Spinal cord (tissue), 10 donors: ENCODE results near the gene TRIM67. TPM values are rescaled to one million over a fixed set of nuclear protein-coding genes. Genes with fewer than 3 reads are reported as not detected.
"Not testable (repeated sequence)": the region's sequence is repeated elsewhere in the genome, so short reads cannot be mapped to it uniquely, and the experiment has no call there.

Experiments used
- DNase-seq, 6 donors: peaks; one replicate each; pipeline versions ENCODE4 v3.0.0 to v3.0.0-alpha.2; 2013 to 2015; ENCODE audit warnings: low spot score in 6 of 6, low read depth in 4 of 6
- H3K27ac ChIP-seq: one replicate; pipeline ENCODE4 v1.5.1; 2013; ENCODE audit warnings: low read depth, low read length, control low read depth
- H3K27me3 ChIP-seq: one replicate; pipeline ENCODE4 v1.6.1; 2013; ENCODE audit warnings: low read length; ENCODE audit not compliant: control insufficient read depth, insufficient read depth
- H3K36me3 ChIP-seq: one replicate; pipeline ENCODE4 v1.6.1; 2013; ENCODE audit warnings: low read length; ENCODE audit not compliant: control insufficient read depth, insufficient read depth
- H3K4me1 ChIP-seq: one replicate; pipeline ENCODE4 v1.6.1; 2013; ENCODE audit warnings: low read length; ENCODE audit not compliant: control insufficient read depth, insufficient read depth
- H3K4me3 ChIP-seq: one replicate; pipeline ENCODE4 v1.5.1; 2013; ENCODE audit warnings: low read depth, low read length, control low read depth
- H3K9me3 ChIP-seq: one replicate; pipeline ENCODE4 v1.6.1; 2013; ENCODE audit warnings: low read length; ENCODE audit not compliant: control insufficient read depth, insufficient read depth
- WGBS: methylation state at CpG from one replicate; pipeline ENCODE4 v1.1.5; 2013; ENCODE audit warnings: missing lambda C conversion rate; ENCODE audit not compliant: insufficient coverage; 5-methylcytosine and 5-hydroxymethylcytosine counted together
- polyA plus RNA-seq, 2 donors: library from polyadenylated mRNA; unstranded; fragments of 120-200 nt; gene quantifications; one replicate each; pipeline ENCODE4 v1.2.1, GENCODE V29; 2013; ENCODE audit not compliant: insufficient read length in 2 of 2
- total RNA-seq, 2 donors: library from RNA; depleted of rRNA in 1 of 2; stranded (reverse); fragments of 120-200 nt in 1 of 2; fragments of >200 nt in 1 of 2; gene quantifications; one replicate each; pipeline versions ENCODE4 v1.2.3 to v1.2.4, GENCODE V29; 2013 to 2014
- donor health status: healthy.

The TRIM67 gene
- total and polyA plus RNA-seq, 4 donors, result 5.2 to 37.2 (median 23.8) TPM

GRCh38 chr1:231208980-231209379, 47.1 kb downstream of the TRIM67 start:
- H3K36me3 ChIP-seq, result peaks cover 43% of the 10 kb centered on the region
- H3K9me3 ChIP-seq, result no peaks in the 10 kb centered on the region
- DNase-seq, result no peak
- no peak overlapping the region for H3K4me3 ChIP-seq
- no peaks in the 10 kb centered on the region for H3K27me3 ChIP-seq
- H3K27ac ChIP-seq, result no peak overlapping the region
- WGBS, result 93% methylated on average over 13 of the region's 14 CpGs
- H3K4me1 ChIP-seq, result peaks cover 9% of the 10 kb centered on the region

DNA sequence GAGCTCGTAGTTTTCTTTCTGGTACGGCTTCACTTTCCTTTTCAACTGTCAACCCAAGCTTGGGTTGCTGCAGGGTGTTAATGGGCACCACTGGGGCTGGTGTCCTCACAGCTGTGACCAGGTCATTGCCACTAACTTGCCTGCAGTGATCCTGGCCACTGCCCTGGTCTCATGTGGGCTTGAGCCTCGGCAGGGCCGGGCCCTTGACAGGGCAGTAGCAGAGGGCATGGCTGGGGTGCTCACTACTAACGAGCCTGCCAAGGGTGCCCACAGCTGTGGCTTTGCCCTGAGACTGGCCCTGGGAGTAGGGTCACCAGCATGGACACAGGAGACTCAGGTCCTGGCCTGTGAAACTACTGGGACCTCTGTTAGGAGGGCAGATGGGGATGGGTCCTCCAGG, 47.7 kb downstream of the TRIM67 start:
- no peaks in the 10 kb centered on the region for H3K9me3 ChIP-seq
- 90% methylated on average over 5 of the region's 5 CpGs for WGBS
- H3K4me3 ChIP-seq, result no peak overlapping the region
- no peak overlapping the region for H3K27ac ChIP-seq
- peaks cover 44% of the 10 kb centered on the region for H3K36me3 ChIP-seq
- H3K4me1 ChIP-seq, result peaks cover 9% of the 10 kb centered on the region
- DNase-seq, result no peak
- H3K27me3 ChIP-seq, result no peaks in the 10 kb centered on the region

- 74% methylated on average over 6 of the region's 6 CpGs for WGBS
- no peaks in the 10 kb centered on the region for H3K27me3 ChIP-seq
- DNase-seq, result no peak
- no peak overlapping the region for H3K27ac ChIP-seq
- H3K4me3 ChIP-seq, result no peak overlapping the region
- H3K4me1 ChIP-seq, result peaks cover 9% of the 10 kb centered on the region
- peaks cover 45% of the 10 kb centered on the region for H3K36me3 ChIP-seq
- H3K9me3 ChIP-seq, result no peaks in the 10 kb centered on the region
Measured at GRCh38 chr1:231210126-231210525, 48.3 kb downstream of the TRIM67 start.

GRCh38 chr1:231211005-231211857, 49.4 kb downstream of the TRIM67 start:
- H3K9me3 ChIP-seq, result no peaks in the 10 kb centered on the region
- peak in 5 of 6 donors; percentile 53 to 92 (median 66) for DNase-seq
- no peak overlapping the region for H3K27ac ChIP-seq
- peaks cover 9% of the 10 kb centered on the region for H3K4me1 ChIP-seq
- no peaks in the 10 kb centered on the region for H3K27me3 ChIP-seq
- WGBS, result 3% methylated on average over 21 of the region's 28 CpGs
- peak overlapping the region; percentile 54 for H3K4me3 ChIP-seq
- H3K36me3 ChIP-seq, result peaks cover 51% of the 10 kb centered on the region

DNA sequence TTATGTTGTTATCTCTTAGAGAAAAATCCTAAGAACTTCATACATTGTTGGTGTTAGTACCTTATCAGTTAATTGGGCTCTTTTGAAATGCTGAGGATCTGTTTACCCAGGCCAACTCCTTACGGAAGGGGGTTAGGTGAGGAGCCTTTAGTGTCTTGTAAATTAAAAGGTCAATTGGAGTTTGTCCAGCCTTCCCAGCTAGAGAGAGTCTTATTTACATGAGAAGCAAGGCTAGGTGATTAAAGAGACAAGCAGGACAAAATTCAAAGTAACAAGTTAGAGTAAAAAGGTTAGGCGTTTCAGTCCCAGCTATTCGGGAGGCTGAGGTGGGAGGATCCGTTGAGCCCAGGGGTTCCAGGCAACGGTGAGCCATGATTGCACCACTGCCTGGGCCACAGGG, 50.4 kb downstream of the TRIM67 start:
- DNase-seq, H3K27me3 ChIP-seq: not testable (repeated sequence)
- WGBS, result 57% methylated on average over 5 of the region's 5 CpGs

GRCh38 chr1:231213831-231214573, 52.1 kb downstream of the TRIM67 start:
- H3K36me3 ChIP-seq, result peaks cover 62% of the 10 kb centered on the region

More for the DNA sequence above, 50.4 kb downstream of the TRIM67 start:
- H3K4me3 ChIP-seq, H3K9me3 ChIP-seq, H3K4me1 ChIP-seq, H3K27ac ChIP-seq: not testable (repeated sequence)
- H3K36me3 ChIP-seq, result peaks cover 56% of the 10 kb centered on the region

GRCh38 chr1:231214918-231215680, 53.2 kb downstream of the TRIM67 start:
- Histone ChIP-seq H3K27me3 (no peaks in the 10 kb centered on the region), H3K4me3 (no peak overlapping the region), H3K4me1 (peaks cover 9% of the 10 kb centered on the region), H3K36me3 (peaks cover 51% of the 10 kb centered on the region), H3K9me3 (no peaks in the 10 kb centered on the region), H3K27ac (no peak overlapping the region)
- WGBS, result 56% methylated on average over 16 of the region's 17 CpGs
- DNase-seq, result peak in 1 of 6 donors; percentile 71

More at GRCh38 chr1:231213831-231214573, 52.1 kb downstream of the TRIM67 start:
- H3K9me3 ChIP-seq, result no peaks in the 10 kb centered on the region
- no peak overlapping the region for H3K4me3 ChIP-seq
- DNase-seq, result no peak
- WGBS, result 91% methylated on average over 13 of the region's 22 CpGs
- H3K27me3 ChIP-seq, result no peaks in the 10 kb centered on the region
- H3K27ac ChIP-seq, result no peak overlapping the region
- peaks cover 9% of the 10 kb centered on the region for H3K4me1 ChIP-seq

DNA sequence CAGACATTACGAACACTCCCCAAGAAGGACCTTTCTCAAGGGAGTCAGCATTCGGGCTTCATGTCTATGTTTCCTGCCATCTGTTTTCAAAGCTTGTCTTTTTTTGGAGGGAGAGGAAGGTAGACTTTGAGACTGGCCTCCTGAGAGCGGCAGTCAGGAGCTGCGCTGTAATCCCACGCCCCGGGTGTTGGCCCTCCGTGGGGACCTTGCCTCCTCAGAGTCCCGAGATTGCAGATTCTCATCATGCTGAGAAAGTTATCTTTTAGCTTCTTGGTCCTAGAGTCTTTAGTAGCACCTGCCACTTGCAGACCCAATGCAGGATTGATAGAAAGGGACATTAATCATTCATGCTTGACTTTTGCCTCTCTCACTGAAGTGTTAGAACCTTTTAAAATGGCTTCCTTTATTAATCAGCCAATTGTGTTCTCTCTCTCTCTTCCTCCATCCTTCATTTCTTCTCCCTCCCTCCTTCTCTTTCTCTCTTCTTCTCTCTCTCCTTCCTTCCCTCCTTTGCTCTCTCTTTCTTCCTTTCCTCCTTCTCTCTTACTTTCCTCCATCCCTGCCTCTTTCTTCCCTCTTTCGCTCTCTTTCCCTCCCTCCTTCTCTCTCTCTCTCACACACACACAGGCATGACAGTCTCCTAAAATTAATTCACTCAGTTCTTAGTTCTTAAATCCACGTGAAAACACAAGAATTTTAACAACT, 54.0 kb downstream of the TRIM67 start:
- Histone ChIP-seq H3K27me3 (no peaks in the 10 kb centered on the region), H3K4me3 (no peak overlapping the region), H3K27ac (no peak overlapping the region), H3K36me3 (peaks cover 51% of the 10 kb centered on the region), H3K9me3 (no peaks in the 10 kb centered on the region), H3K4me1 (peaks cover 9% of the 10 kb centered on the region)
- DNase-seq, result no peak
- 81% methylated on average over 8 of the region's 10 CpGs for WGBS

GRCh38 chr1:231216498-231216897, 54.6 kb downstream of the TRIM67 start:
- Histone ChIP-seq H3K9me3 (no peaks in the 10 kb centered on the region), H3K27me3 (no peaks in the 10 kb centered on the region), H3K36me3 (peaks cover 50% of the 10 kb centered on the region), H3K27ac (no peak overlapping the region), H3K4me1 (peaks cover 3% of the 10 kb centered on the region), H3K4me3 (no peak overlapping the region)
- no peak for DNase-seq
- WGBS, result 41% methylated on average over 4 of the region's 4 CpGs
